ENCODE results near the gene CRHR1. TPM values are rescaled to one million over a fixed set of nuclear protein-coding genes. Genes with fewer than 3 reads are reported as not detected.

Gene CRHR1
- total RNA-seq, 1 donor from 2014 or later = not detected

DNA sequence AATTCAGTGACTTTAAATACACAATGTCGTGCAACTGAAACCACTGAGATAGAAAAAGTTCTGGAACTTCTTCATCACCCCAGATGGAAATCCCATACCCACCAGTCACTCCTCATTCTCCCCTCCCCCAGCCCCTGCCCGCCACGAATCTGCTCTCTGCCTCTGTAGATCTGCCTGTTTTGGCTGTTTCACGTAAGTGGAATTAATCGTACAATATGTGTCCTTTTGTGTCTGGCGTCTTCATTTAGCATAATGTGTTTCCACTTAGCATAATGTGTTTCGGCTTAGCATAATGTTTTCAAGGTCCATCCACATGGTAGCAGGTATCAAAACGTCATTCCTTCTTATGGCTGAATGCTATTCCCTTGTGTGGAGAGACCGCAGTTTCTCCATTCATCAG is 57.1 kb downstream of the CRHR1 start:
- DNase-seq (ENCODE audit: extremely low read depth, low read depth, low spot score) = no peak

DNA sequence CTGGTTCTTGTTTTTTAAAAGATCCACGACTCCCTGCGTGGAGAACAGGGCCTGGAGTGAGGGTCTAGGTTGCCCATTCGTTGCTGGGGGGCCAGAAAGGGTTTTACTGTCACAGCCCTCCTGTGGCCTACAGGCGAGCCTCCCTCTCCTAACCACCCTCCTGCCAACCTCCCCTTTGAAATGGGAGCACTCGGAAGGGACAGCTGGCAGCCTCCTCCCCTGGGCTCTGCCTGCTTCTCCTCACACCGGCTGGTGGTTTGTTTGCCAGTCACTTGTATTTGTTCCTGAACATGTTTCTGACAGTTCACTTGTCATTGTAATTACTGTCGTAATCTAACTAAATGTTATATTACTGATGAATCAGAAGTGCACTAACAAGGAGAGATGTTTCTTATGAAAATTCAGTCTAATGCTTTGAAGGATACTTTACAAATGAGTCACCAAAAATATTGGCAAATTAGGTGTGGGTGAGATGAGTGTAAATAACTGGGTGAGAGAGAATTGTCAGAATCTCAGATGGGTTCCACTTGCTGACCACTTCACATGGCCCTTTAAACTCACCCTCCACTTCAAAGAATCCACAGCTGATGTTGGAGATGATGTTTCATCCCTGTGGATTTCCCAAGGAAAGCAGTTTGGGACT is 57.9 kb downstream of the CRHR1 start:
- no peak for DNase-seq (ENCODE audit: extremely low read depth, low read depth, low spot score)

DNA sequence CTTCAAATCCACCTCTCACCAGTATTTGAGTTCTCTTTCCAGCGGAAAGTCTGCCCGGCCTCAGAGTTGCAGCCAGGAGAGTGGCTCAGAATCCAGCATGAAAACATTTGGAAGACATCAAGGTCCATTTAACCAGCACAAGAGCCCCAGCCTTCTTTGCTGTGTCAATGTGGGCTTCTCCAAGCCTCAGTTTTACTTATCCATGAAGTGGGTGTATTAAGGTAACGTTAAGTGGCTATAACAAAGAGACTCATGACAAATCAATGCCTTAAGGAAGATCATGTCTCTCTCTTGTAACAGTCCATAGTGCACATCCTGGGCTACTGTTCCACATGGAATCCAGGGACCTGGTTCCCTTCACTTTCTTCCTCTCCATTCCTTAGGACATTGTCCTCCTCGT is 59.6 kb downstream of the CRHR1 start:
- DNase-seq (ENCODE audit: extremely low read depth, low read depth, low spot score) = no peak

DNA sequence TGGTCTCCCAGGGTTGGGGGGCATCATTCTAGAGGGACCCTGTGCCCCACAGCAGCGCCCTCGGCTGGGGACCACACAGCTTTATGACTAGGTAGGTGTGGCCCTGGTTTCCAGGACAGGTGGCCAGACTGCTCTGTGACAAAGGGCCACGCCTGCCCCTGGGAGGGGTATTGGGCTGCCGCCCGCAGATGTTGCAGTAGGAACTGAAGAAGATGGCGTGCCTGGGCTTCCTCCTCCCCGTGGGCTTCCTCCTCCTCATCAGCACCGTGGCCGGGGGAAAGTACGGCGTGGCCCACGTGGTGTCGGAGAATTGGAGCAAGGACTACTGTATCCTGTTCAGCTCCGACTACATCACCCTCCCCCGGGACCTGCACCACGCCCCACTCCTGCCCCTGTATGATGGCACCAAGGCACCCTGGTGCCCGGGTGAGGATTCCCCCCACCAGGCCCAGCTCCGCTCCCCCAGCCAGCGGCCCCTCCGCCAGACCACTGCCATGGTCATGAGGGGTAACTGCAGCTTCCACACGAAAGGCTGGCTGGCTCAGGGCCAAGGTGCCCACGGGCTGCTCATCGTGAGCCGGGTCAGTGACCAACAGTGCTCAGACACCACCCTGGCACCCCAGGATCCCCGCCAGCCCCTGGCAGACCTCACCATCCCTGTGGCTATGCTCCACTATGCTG is 60.7 kb downstream of the CRHR1 start, which contains the start of gene SPPL2C:
Gene SPPL2C, plus strand, starts transcription at position 187 of the 681 bp plus-strand sequence. Its CDS starts 26 bp downstream, at position 213.
- no peak for DNase-seq (ENCODE audit: extremely low read depth, low read depth, low spot score)

DNA sequence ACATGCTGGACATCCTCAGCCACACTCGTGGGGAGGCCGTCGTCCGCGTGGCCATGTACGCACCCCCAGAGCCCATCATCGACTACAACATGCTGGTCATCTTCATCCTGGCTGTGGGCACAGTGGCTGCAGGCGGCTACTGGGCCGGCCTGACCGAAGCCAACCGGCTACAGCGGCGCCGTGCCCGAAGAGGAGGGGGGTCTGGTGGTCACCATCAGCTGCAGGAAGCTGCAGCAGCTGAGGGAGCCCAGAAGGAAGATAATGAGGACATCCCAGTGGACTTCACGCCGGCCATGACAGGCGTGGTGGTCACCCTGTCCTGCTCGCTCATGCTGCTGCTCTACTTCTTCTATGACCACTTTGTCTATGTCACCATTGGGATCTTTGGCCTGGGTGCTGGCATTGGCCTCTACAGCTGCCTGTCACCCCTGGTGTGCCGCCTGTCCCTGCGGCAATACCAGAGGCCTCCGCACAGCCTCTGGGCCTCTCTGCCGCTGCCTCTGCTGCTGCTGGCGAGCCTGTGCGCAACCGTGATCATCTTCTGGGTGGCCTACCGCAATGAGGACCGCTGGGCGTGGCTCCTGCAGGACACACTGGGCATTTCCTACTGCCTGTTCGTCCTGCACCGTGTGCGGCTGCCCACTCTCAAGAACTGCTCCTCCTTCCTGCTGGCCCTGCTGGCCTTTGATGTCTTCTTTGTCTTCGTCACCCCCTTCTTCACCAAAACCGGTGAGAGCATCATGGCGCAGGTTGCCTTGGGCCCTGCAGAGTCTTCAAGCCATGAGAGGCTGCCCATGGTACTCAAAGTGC is 61.5 kb downstream of the CRHR1 start:
- DNase-seq (ENCODE audit: extremely low read depth, low read depth, low spot score) = no peak

DNA sequence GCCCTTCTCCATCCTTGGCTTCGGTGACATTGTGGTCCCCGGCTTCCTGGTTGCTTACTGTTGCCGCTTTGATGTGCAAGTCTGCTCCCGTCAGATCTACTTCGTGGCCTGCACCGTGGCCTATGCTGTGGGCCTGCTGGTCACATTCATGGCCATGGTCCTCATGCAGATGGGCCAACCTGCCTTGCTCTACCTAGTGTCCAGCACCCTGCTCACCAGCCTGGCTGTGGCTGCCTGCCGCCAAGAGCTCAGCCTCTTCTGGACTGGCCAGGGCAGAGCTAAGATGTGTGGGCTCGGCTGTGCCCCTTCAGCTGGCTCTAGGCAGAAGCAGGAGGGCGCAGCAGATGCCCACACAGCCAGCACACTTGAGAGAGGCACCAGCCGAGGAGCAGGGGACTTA is 62.1 kb downstream of the CRHR1 start:
- no peak for DNase-seq (ENCODE audit: extremely low read depth, low read depth, low spot score)

DNA sequence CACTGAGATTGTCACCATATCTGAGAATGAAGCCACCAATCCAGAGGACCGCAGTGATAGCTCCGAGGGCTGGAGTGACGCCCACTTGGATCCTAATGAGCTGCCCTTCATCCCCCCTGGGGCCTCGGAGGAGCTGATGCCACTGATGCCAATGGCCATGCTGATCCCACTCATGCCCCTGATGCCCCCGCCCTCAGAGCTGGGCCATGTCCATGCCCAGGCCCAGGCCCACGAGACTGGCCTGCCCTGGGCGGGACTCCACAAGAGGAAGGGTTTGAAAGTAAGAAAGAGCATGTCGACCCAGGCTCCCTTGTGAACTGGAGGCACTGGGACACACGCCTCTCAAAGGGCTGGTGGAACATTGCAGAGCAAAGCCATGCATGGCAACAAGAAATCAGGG is 62.5 kb downstream of the CRHR1 start:
- DNase-seq (ENCODE audit: extremely low read depth, low read depth, low spot score) = no peak

DNA sequence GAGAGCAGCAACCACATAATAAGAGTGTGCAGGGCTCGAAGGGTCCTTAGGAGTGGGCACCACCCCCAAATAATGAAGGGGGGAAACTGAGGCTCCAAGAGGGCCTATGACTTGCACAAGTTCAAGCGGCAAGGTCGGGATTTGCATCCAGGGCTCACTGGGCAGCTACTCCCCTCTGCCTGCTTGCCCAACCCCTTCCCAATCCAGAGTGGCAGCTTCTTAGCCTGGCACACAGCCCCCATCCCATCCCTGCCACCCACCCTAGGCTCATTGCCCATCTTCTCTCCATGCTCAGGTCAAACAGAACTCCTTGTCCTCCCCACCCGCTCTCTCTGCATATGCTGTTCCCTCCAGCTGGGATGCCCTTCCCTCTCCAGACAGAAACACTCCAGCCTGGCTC is 63.0 kb downstream of the CRHR1 start:
- no peak for DNase-seq (ENCODE audit: extremely low read depth, low read depth, low spot score)

DNA sequence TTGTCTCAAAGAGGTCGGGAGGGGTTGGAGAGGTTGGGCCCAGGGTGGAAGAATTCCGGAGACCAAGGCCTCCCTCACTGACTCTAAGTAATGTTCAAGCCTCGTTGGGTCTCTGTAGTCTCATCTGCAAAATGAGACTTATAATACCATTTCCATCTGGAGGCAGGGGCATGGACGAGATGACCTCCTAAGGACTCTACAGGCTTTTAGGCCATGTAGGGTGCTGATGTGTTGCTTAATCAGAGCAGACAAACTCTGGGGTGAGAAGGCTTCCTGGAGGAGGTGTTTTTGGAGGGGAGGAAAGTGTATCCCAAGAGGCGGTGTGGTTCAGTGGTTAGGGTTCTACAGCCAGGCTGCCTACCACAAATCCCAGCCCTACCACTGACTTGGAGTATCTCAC is 63.6 kb downstream of the CRHR1 start:
- no peak for DNase-seq (ENCODE audit: extremely low read depth, low read depth, low spot score)

DNA sequence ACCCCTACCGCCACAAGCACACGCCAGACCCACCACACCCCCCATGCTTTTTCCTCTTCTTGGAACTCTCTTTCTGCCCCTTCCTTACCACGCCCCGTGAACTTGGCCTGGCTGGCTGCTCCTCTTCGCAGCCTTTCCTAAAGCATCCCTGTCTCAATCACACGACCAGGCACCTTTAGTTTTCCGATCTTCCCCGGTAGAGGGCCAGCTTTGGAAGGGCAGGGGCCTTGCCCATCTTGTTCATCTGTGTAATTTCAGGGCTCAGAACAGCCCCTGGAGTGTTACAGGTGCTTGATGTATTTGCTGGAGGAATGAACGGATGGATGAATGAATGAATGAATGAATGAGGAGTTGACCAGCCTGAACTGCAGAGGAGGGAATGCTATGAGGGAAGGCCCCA is 64.3 kb downstream of the CRHR1 start:
- DNase-seq (ENCODE audit: extremely low read depth, low read depth, low spot score) = no peak

DNA sequence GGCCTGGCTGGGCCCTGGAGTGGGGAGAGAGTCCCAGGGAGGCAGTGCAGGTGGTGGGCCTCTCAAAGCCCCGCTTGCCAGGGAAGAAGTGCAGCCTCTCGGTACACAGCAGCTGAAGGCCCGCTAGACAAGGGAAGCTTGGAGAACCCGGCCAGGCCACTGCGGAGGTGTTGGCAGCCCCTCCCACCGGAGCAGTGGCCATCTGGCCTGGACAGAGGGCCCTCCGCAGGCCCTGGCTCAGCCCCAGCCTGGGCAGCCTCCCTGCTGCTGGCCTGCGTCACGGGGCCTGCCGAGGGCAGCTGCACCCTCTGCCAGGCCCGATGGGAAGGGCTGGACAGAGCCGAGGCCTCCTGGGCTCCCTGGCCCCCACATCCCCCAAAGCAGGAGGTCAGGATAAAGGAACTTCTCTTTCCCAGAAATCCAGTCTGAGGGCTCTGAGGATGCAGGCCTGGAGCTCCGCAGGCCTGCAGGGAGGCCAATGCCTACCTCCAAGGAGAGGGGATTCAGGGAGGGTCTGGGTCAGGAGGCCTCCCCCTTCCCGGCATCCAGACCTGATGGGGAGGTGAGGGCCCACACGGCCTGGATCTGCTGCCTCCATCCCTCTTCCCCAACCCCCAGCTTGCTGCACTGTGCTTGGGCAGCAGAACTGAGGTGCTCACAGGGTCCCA is 64.9 kb downstream of the CRHR1 start:
- no peak for DNase-seq (ENCODE audit: extremely low read depth, low read depth, low spot score)

DNA sequence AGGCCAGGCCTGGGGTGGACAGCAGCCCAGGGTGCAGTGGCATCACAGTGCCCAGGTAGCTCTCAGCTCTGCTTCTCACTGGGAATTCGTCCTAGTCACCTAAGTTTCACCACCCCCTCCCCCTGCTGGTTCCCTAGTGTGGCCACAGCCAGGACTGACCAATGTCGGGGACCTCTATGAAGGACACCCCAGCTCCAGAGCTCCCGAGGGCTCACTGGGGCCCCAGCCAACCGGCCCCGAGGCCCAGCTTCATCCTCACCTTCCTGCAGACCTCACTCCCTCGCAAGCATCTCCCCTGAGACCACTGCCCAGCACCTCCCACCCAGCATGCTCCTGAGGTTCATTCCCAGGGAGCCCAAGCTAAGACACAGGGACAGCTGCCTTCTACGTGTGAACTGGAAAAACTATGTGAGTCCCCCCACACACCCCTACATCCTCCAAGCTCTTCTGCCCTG is 65.4 kb downstream of the CRHR1 start:
- DNase-seq (ENCODE audit: extremely low read depth, low read depth, low spot score) = no peak

DNA sequence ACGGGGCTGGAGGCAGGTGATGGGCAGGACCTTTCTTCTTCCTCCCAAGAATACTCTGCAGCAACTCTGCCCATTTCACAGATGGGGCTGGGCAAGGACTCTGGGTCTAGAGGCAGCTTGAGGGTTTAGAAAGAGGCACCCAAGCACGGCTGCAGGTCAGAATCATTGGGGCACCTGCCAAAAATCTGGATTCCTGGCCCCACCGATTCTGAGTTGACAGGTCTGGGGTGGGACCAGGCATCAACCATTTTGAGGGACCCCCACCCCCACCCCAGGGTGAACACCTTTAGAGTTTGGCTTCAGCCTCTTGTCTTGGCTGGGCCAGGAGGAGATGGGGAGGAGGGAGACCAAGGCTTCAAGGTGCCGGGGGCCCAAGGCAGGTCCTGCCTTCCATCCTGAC is 65.9 kb downstream of the CRHR1 start:
- DNase-seq (ENCODE audit: extremely low read depth, low read depth, low spot score) = no peak

DNA sequence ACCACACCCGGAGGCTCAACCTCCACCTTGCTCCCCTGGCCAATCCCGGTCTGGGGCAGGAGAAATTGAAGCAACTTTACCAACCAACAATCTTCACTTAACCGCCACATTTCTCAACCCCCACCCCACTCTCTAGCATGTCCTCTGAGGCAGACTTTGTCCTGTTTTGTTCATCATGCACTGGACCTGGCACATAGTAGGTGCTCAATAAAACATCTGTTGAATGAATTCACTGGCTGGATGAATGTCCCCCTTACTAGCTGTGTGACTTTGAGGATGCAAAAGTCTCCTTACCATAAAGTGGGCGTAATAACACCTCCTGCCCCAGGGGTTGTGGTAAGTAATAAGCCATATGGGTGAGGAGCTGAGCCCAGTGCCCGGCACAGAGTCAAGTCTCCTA is 66.3 kb downstream of the CRHR1 start:
- no peak for DNase-seq (ENCODE audit: extremely low read depth, low read depth, low spot score)

DNA sequence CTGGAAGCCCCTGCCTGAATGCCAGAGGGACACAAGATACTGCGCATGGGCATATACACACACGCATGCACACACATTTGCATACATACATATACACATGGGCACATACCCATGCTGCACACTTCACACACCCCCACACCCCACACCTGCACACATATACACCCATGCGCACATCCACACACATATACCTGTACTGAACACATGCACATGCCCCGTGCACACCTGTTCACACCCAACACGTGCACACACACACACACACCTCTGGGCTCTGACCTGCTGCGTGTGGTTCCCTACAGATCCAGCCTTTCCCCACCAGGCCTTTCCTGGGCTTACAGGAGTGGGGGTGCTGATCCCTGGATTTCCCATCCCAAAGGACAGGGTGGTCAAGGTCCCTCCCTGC is 66.9 kb downstream of the CRHR1 start:
- DNase-seq (ENCODE audit: extremely low read depth, low read depth, low spot score) = no peak

DNA sequence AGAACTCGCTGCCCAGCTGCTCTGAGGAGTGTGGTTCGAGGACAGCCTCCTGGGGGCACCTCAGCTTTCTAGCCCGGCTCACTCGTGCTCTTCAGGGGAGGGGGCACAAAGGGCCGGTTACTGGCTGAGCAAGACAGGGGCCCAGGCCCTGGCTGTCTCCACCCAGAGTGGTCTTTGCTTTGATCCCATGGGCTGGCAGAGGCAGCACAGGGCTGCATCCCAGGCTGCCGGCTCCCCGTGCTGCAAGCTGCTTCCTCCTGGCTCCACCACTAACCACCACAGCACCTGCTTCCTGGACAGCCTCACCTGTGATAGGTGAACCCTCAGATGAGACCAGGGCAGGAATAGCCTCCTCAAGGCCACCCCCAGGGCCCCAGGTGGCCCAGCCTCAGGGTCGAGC is 67.3 kb downstream of the CRHR1 start:
- no peak for DNase-seq (ENCODE audit: extremely low read depth, low read depth, low spot score)

DNA sequence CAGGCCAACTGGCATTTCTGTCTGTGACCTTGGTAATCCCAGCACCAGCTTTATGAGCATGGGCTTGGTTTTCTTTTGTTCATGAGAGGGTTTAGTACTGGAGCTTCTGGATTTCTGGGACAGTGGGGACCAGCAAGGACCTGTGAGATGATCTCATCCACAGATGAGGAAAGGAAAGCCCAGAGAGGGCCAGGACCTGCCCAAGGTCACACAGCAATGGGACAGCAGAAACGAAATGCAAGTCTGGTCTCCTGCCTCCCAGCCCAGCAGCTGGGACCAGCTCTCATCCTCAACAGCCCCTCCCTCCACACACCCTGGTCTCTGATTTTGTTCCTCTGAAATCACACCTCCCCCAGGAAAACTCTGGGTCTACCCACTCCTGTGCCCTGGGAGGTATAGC is 67.8 kb downstream of the CRHR1 start:
- DNase-seq (ENCODE audit: extremely low read depth, low read depth, low spot score) = no peak

DNA sequence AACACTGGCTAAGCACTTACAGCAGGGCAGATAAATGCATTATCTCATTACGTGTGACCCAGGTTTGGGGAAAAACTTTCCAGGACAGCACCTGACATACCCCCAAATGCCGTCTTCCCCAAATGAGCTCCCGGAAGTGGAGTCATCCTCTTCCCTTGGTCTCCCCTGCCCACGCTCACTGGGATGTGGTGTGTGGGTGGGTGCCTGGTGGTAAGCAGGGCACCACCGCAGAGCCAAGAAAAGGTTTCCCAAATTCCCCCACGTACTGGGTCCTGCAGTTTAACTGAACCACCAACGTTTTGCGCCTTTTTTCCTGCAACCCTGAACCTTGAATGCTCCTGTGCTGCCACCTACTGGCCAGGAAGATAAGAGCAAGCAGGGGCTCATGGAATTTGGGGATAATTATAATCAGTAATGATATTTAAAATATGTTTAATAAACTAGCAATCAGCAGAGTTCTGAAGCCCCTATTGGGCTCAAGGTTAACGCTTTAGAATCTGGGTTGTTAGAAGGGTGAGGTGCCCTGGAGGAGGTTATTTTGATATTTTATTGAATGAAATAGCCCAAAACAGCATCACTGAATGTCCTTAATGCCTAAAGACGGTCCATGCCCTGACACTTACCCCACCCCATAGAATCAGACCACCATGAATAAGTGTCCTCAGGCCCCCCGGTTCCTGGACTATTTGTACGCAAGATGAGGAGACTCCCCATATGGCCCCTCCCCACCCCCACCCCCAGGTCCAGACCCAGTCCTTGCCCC is 68.6 kb downstream of the CRHR1 start:
- peak; percentile 14 for DNase-seq (ENCODE audit: extremely low read depth, low read depth, low spot score)

DNA sequence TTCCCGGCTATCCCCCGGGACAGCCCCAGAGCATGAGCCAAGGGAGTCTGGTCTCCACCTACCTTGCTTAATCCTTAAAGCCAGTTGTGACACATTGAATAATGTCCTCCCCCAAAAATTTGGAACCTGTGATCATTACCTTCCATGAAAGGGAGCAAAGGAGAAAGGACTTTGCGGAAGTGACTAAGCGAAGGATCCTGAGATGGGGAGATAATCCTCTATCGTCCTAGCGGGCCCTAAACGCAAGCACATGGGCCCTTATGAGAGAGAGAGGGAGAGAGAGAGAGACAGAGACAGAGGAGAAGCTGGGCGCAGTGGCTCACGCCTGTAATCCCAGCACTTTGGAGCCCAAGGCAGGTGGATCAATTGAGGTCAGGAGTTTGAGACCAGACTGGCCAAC is 70.1 kb downstream of the CRHR1 start:
- DNase-seq (ENCODE audit: extremely low read depth, low read depth, low spot score) = no peak

DNA sequence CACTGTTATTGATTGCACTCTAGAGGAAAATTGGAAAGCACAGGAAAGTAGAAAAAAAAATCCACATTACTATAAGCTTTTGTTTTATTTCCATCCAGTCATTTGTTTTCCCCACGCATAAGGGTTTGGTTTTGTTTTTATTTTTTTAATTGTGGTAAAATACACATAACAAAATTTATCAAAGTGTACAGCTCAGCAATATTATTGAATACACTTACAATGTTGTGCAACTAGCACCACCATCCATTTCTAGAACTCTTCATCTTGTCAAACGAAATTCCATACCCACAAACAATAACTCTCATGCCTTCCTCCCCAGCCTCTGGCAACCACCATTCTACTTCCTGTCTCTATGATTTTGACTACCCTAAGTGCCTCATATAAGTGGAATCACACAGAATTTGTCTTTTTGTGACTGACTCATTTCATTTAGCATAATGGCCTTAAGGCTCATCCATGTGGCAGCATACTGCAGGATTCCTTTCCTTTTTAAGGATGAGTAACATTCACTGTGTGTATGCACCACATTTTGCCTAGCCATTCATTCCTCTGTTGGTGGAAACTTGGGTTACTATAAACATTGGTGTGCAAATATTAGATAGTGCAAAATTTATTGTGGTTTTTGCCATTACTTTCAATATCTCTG is 71.7 kb downstream of the CRHR1 start:
- no peak for DNase-seq (ENCODE audit: extremely low read depth, low read depth, low spot score)

Data from glomerular endothelial cell (primary cell).